ENCODE measurements around the gene SYF2.

Gene SYF2

GRCh38 chr1:25267288-25268142 lies 35.2 kb upstream of the SYF2 start:
- peak; percentile 91 for ATAC-seq

- peak; percentile 87 for ATAC-seq
These were observed 34.4 kb upstream of the SYF2 start for GRCh38 chr1:25266554-25267287.

GRCh38 chr1:25260336-25260735 lies 28.0 kb upstream of the SYF2 start:
- ATAC-seq, result peak; percentile 53

GRCh38 chr1:25259813-25260212 lies 27.5 kb upstream of the SYF2 start:
- peak; percentile 95 for ATAC-seq

- TF ChIP-seq TCF4 (CRISPR knock-in tag; IDR thresholded peaks at IDR 0.05; ENCODE audit: borderline replicate concordance) (no peak), SNAI2 (CRISPR knock-in tag; IDR thresholded peaks at IDR 0.05) (no peak), ISL1 (CRISPR knock-in tag; IDR thresholded peaks at IDR 0.05) (no peak), POU6F1 (CRISPR knock-in tag; IDR thresholded peaks at IDR 0.05; ENCODE audit: borderline replicate concordance, low read depth) (no peak), ZNF70 (CRISPR knock-in tag; IDR thresholded peaks at IDR 0.05) (no peak), ZNF8 (CRISPR knock-in tag; IDR thresholded peaks at IDR 0.05) (no peak), TSHZ2 (CRISPR knock-in tag; IDR thresholded peaks at IDR 0.05) (no peak), BACH2 (CRISPR knock-in tag; IDR thresholded peaks at IDR 0.05; ENCODE audit: borderline replicate concordance) (no peak), CSDC2 (CRISPR knock-in tag; IDR thresholded peaks at IDR 0.05) (no peak), ZFP3 (CRISPR knock-in tag; IDR thresholded peaks at IDR 0.05) (no peak), OSR1 (CRISPR knock-in tag; IDR thresholded peaks at IDR 0.05) (no peak), ZFP30 (CRISPR knock-in tag; IDR thresholded peaks at IDR 0.05) (no peak), RARB (CRISPR knock-in tag; IDR thresholded peaks at IDR 0.05) (no peak), ZNF565 (CRISPR knock-in tag; conservative IDR thresholded peaks at IDR 0.05; ENCODE audit: low read depth) (no peak), CSRNP3 (CRISPR knock-in tag; IDR thresholded peaks at IDR 0.05) (no peak), ARNTL (CRISPR knock-in tag; IDR thresholded peaks at IDR 0.05; ENCODE audit: borderline replicate concordance, low read depth) (no peak), TOX (CRISPR knock-in tag; IDR thresholded peaks at IDR 0.05; ENCODE audit: borderline replicate concordance) (no peak), GLIS3 (CRISPR knock-in tag; IDR thresholded peaks at IDR 0.05) (no peak)
These were observed 24.9 kb upstream of the SYF2 start for GRCh38 chr1:25257196-25257595.

GRCh38 chr1:25256578-25256965 lies 24.3 kb upstream of the SYF2 start:
- no peak for ATAC-seq

More at GRCh38 chr1:25257196-25257595, 24.9 kb upstream of the SYF2 start:
- ATAC-seq, result no peak

More at GRCh38 chr1:25256578-25256965, 24.3 kb upstream of the SYF2 start:
- TF ChIP-seq ZC3H10 (CRISPR knock-in tag; IDR thresholded peaks at IDR 0.05) (no peak), GLIS3 (CRISPR knock-in tag; IDR thresholded peaks at IDR 0.05) (no peak), TOX (CRISPR knock-in tag; IDR thresholded peaks at IDR 0.05; ENCODE audit: borderline replicate concordance) (no peak), ZNF8 (CRISPR knock-in tag; IDR thresholded peaks at IDR 0.05) (no peak)
